ENCODE results near the gene COL5A3.
"Not testable (repeated sequence)": the region's sequence is repeated elsewhere in the genome, so short reads cannot be mapped to it uniquely, and the experiment has no call there.

The COL5A3 gene

GRCh38 chr19:9935506-9936325 is 74.6 kb downstream of the COL5A3 start:
- ATAC-seq: peak in 1 of 2 donors; percentile 24

- peak; percentile 50 to 62 for ATAC-seq
These were observed 76.0 kb downstream of the COL5A3 start for GRCh38 chr19:9934132-9934950.

GRCh38 chr19:9932835-9933234 is 77.5 kb downstream of the COL5A3 start:
- ATAC-seq: no peak

GRCh38 chr19:9931629-9932028 is 78.7 kb downstream of the COL5A3 start:
- ATAC-seq: no peak

- ATAC-seq: no peak
These were observed 86.9 kb downstream of the COL5A3 start for GRCh38 chr19:9923440-9923839.

- not testable (repeated sequence) for ATAC-seq
These were observed 87.4 kb downstream of the COL5A3 start for GRCh38 chr19:9922782-9923379.

- peak in 1 of 2 donors; percentile 22 for ATAC-seq
These were observed 93.0 kb downstream of the COL5A3 start for GRCh38 chr19:9917321-9917720.

GRCh38 chr19:9916719-9917118 is 93.6 kb downstream of the COL5A3 start:
- ATAC-seq: no peak

- ATAC-seq: peak; percentile 88 to 94
These were observed 95.7 kb downstream of the COL5A3 start for GRCh38 chr19:9914315-9915207.

GRCh38 chr19:9914001-9914314 is 96.3 kb downstream of the COL5A3 start:
- no peak for ATAC-seq

GRCh38 chr19:9913237-9914000 is 96.9 kb downstream of the COL5A3 start:
- ATAC-seq: no peak

- no peak for ATAC-seq
These were observed 97.6 kb downstream of the COL5A3 start for GRCh38 chr19:9912551-9913236.

- no peak for ATAC-seq
These were observed 98.6 kb downstream of the COL5A3 start for GRCh38 chr19:9911524-9912185.

GRCh38 chr19:9910625-9911024 is 99.7 kb downstream of the COL5A3 start:
- no peak for ATAC-seq
